NB4 (cell line): ENCODE results near the gene MEA1.

Source experiments
- DNase-seq: peaks from one replicate; pipeline ENCODE4 v3.0.0; 2010; ENCODE audit warnings: low read depth
- H3K4me3 ChIP-seq: one replicate; pipeline ENCODE4 v1.5.1; 2011; ENCODE audit warnings: mild to moderate bottlenecking, low read depth, low read length, moderate library complexity
- CTCF ChIP-seq: IDR thresholded peaks from one replicate; pipeline ENCODE4 v1.5.1; 2012; ENCODE audit warnings: low read depth, low read length
- MAX ChIP-seq: IDR thresholded peaks from 2 replicates; pipeline ENCODE4 v1.6.1; 2011; ENCODE audit warnings: low read depth, low read length
- MYC ChIP-seq: IDR thresholded peaks from 2 replicates; pipeline ENCODE4 v1.6.1; 2011; ENCODE audit warnings: low read depth, low read length
- POLR2A ChIP-seq: IDR thresholded peaks from 2 replicates; pipeline ENCODE4 v1.6.1; 2011; ENCODE audit warnings: mild to moderate bottlenecking; ENCODE audit not compliant: insufficient read length; ENCODE audit errors: extremely low read depth

Gene MEA1

DNA sequence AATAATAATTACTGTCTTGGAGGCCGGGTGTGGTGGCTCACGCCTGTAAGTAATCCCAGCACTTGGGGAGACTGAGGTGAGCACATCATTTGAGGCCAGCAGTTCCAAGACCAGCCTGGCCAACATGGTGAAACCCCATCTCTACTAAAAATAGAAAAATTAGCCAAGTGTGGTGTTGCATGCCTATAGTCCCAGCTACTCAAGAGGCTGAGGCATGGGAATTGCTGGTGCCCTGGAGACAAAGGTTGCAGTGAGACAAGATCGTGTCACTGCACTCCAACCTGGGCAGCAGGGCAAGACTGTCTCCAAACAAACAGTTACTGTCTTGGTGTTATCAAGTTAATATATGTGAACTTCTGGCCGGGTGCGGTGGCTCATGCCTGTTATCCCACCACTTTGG is 12.6 kb upstream of the MEA1 start:
- H3K4me3 ChIP-seq: no peak overlapping the region
- TF ChIP-seq CTCF (no peak), POLR2A (no peak), MAX (no peak), MYC (no peak)
- no peak for DNase-seq

DNA sequence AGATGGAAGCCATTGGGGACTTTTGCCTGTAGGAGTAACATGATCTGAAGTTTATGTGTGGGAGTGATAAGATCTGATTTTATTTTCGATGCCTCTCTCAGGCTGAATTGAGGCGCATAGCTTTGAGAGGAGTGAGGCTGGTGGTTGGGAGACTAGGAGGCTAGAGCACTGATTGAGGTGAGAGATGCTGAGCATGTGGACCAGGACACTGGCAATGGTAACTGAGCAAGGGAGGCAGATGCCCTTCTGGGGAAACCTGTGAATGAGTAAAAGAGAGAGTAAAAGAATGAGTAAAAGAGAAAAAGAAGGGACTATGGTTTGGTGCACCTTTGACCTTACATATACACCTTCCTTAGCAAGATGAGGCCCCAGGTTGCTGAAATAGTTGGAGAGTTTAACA is 10.7 kb upstream of the MEA1 start:
- no peak for DNase-seq
- TF ChIP-seq CTCF (no peak), MAX (no peak), POLR2A (no peak), MYC (no peak)
- H3K4me3 ChIP-seq: no peak overlapping the region

- DNase-seq: peak; percentile 87
- no peak for TF ChIP-seq POLR2A
- peak; percentile 36; the same call in 1 of the 2 replicates for TF ChIP-seq MYC
- TF ChIP-seq MAX: peak; percentile 25; the same call in 1 of the 2 replicates
- no peak for TF ChIP-seq CTCF
- peak within 1 kb of the TSS; percentile 98 for H3K4me3 ChIP-seq
Observed at GRCh38 chr6:43021270-43022047, 7.7 kb upstream of the MEA1 start, which contains the start of gene RRP36. RRP36 (plus strand) TSS chr6:43021623; CDS start chr6:43021655, 32 bp downstream.

- H3K4me3 ChIP-seq: peak overlapping the region; percentile 98
- DNase-seq: peak; percentile 44
- TF ChIP-seq MAX (no peak), POLR2A (no peak), MYC (no peak), CTCF (no peak)
Observed at GRCh38 chr6:43020847-43021246, 7.1 kb upstream of the MEA1 start.

DNA sequence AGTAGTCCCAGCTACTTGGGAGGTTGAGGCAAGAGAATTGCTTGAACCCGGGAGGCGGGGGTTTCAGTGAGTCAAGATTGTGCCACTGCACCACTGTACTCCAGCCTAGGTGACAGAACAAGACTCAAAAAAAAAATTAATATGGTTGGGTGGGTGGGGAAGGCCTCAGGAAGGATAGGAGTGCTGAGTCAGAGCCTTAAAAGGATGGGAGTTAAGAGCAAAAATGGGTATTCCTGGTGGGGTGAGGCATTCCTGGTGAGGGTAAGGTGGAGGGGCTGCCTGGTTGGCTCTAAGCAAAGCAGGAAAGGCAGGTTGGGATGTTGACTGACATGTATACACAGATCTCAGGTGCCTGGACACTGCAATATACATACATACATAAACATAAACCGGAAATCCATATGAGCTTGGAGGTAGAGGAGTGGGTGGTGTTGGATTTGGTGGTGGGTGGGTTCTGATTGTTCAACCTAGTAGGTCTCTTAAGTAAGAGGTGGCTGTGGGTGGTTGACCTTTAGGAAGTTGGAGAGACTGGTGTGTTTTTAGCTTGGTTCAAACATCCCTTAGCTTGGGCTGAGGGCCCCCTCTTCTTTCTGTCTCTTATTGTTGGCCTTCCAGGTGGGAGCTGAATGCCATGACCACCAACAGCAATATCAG is 6.4 kb upstream of the MEA1 start:
- no peak for DNase-seq
- H3K4me3 ChIP-seq: no peak overlapping the region
- TF ChIP-seq POLR2A: no peak
- no peak for TF ChIP-seq MYC
- no peak for TF ChIP-seq CTCF
- no peak for TF ChIP-seq MAX
